CD4-positive, alpha-beta T cell treated with Interleukin-15 for 4 hours (primary cell): ENCODE results near the gene OPTC.
"Not testable (repeated sequence)": the region's sequence is repeated elsewhere in the genome, so short reads cannot be mapped to it uniquely, and the experiment has no call there.

ENCODE experiments used
- DNase-seq: peaks from one replicate; pipeline ENCODE4 v3.0.0-alpha.2; 2020; ENCODE audit warnings: low spot score

OPTC gene

GRCh38 chr1:203465146-203465798 is 28.7 kb upstream of the OPTC start:
- DNase-seq = no peak

DNA sequence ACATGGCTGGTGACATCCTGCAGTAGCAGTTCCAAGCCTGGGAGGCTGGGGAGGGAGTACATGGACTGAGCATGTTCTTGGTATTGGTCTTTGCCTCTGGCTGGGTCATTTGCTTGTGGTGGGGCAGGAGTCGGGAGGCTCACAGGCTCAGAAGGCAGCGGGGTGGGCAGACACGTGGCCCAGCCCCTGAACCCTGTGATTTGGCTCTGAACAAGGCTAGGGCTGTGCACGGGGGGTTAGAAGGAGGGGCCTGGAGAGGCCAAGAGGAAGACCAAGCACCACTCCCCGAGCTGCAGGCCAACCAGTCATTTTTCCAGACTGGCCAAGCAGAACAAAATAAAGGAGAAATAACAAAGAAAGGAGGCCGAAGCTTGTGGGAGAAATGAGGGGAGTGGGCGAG is 28.0 kb upstream of the OPTC start:
- no peak for DNase-seq

- not testable (repeated sequence) for DNase-seq
Measured at GRCh38 chr1:203466906-203467549, 26.9 kb upstream of the OPTC start.

GRCh38 chr1:203467550-203467921 is 26.4 kb upstream of the OPTC start:
- no peak for DNase-seq

DNA sequence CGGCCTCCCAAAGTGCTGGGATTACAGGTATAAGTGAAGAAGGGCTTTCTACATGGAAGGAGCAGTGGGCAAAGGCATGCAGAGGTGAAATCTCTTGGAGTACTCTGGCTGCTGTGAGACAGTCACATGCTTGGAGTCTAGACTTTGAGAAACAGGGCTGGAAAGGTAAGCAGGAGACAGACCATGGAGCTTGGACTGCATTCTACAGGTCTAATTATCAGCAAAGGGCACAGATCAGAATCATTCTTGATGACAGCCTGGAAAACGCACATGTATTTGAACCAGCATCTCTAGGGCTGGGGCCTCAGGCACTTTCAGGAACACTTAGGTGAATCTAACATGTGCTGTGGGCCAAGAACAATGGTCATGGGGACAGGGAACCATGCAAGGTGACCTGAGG is 25.6 kb upstream of the OPTC start:
- DNase-seq = no peak

DNA sequence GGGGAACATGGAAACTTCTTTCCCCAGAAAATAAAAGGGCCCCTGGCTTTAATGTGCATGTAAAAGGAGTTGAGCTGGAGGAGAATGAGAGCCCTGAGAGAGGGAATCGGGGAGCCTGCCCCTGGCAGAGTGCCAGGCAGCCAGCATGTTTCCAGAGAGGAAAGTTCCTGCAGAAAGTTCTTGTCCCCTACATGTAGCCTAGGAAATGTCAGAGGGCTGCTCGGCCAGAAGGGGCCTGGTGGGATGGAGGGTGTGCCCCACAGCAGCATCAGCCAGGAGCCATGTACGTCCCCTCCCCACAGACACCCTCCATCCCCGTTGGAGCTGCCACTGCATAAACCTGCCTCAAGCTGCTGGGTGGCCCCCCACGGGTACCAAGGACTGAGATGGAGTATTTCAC is 23.7 kb upstream of the OPTC start:
- DNase-seq = no peak

DNA sequence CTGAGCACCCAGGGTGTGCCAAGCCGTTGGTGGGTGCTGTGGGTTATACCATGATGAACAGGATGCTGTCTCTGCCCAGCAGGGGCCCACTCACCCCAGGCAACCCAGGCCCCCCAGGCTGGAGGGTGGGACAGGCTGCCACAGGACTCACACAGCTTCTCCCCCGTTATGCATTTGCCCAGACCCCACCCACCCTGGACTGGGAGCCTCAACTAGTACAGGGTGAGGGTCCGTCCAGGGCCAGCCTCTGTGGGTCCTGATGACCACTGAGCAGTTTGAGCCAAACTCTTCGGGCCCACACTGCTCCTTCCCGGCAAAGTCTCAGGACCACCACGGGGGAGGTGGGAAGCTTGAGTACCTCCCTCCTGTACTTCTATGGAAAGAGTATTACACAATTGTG is 22.1 kb upstream of the OPTC start:
- no peak for DNase-seq

DNA sequence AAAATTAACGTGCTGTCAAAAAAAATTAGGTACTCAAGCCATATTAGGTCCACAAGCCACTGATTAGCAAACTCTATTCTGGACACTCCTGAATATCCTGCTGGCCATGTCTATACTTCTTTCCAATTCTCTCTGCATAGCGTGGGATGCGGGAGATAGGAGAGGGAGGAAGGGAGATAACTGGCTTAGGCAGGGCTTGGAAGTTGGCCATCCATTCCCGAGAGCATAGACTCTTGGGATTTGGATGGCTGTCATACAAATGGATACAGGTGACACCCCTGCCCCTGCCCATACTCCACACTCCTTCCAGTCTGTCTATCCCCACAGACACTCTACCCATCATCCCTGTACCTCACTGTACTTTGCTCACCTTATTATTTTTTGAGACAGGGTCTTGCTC is 20.7 kb upstream of the OPTC start:
- DNase-seq = no peak

GRCh38 chr1:203473781-203474305 is 20.1 kb upstream of the OPTC start:
- DNase-seq = no peak

DNA sequence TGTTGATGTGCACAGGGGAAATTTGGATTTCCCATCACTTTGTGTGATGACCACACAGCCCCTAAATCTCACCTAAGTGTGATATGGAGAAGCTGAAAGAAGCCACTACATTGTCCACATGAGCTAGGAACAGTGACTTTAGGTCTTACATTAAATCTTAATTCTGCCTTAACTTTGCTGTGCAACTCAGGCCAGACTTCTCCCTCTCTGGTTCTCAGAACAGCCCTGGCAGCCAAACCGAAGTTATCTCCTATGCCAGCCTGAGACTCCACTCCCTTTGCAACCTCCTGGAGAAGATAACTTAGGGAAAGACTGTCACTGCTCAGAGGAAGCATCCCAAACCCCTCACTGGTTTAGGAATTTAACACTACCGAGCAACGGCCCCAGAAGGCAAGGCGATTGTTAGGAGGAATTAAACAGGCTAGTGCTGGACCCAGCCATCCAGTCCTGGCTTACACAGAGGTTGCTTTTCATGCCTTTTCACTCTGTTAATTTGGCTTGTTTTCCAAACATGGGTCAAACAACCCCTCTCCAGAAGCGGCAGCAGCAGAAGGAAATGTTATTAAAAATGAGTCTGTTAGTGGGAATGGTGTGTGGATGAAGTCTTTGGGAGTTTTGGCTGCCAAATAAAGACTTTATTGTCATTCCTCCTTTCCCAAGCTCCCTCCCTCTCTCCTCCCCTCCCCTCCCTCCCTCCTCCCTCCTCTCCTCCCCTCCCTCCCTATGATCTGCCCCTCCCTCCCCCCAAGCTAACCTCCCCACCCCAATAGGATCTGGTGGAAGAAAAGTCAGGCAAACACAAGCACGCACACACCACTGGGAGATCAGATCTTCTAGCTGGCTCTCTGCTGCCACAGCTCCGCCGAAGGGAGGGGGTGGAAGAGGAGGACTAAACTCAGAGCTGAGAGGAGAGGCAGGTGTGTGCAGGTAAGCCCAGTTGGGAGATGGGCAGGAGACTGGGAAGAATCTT is 18.7 kb upstream of the OPTC start, which contains the start of gene PRELP:
TSS of gene PRELP (plus strand) at position 795 of the 970 bp plus-strand sequence. CDS start 7,379 bp downstream, outside the sequence.
- DNase-seq = no peak

GRCh38 chr1:203476216-203476814 is 17.6 kb upstream of the OPTC start:
- no peak for DNase-seq

- no peak for DNase-seq
Measured at GRCh38 chr1:203477748-203478147, 16.2 kb upstream of the OPTC start.

DNA sequence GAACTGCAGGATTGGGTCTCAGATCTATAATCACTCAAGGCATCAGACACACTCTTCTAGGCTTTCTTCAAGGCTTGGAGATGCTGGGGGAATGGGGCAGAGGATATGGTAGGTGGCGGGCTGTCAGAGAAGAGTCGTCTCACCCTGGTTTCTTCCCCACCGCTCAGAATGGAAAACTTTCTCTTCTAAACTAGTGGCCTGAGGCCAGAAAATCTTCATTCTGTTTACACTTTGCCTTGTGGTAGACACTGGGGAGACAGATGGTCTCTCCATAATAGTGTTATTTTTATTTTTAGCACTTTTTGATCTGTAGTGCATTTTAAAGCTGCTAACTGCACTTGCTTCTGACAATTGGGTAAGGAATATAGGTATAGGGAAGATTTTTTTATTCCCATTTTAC is 15.7 kb upstream of the OPTC start:
- DNase-seq = no peak

DNA sequence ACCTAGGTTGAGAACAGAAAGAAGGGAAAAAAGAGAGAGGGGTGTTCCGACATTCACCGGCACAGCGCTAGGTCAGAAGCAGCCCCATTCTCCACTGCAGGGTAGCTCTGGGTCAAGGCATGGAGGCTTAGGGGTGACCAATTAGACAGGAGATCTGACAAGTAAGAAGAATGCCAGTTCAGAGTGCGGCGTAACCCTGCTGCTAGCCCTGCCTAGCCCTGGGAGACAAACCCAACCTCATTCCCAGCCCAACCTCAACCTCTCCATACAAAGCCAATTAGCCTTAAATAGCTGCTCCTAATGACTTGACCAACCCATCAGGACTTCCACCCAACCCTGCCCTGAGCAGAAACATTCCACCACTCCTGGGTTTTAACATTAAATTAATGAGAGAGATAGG is 15.0 kb upstream of the OPTC start:
- DNase-seq = no peak

- DNase-seq = no peak
Measured at GRCh38 chr1:203479646-203480045, 14.3 kb upstream of the OPTC start.

GRCh38 chr1:203480084-203480483 is 13.9 kb upstream of the OPTC start:
- no peak for DNase-seq

DNA sequence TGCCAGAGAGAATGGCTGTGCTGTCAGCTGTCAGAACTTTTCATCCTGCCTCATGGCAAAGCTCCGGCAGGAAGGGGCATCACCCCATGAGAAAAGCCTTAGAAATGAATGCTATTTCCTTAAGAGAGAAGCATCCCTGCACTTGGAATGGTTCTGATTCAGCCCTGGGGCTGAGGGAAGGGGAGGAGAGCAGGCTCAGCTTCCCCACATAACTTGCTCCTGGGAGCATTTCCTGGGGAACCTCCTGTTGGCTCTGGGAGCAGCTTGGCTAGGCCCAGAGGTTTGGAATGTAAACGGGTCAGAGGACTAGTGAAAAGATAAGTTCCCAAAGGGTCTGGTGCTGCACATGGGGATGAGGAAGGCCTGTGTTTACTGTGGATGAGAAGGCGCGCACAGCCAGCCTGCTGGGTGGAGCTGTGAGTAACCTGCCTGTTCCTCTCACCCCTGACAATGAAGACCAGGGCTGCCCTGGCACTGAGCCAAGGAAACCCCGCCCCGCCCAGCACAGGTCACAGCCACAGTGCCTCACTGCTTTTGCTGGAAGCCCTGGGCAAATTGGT is 13.3 kb upstream of the OPTC start:
- peak; percentile 64 for DNase-seq

DNA sequence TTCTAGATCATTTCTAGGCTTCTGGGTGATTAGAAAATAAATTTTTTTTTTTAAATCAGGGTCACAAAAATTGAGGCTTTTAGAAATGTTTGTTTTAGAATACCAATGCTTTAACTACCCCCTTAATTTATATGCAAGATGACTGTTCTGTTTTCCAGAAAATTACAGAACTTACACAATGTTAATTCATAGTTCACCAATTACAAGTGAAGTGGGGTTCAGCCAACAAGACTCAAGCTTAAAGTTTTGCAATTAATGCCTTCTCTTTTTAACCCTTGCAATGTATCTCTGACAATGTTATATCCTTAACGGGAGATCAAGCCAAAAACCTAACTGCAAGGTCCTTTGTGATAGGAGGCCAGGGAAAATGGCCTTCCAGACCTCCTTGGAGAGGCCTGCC is 12.8 kb upstream of the OPTC start:
- no peak for DNase-seq

- DNase-seq = no peak
Measured at GRCh38 chr1:203486618-203487370, 7.2 kb upstream of the OPTC start.

GRCh38 chr1:203488539-203488938 is 5.4 kb upstream of the OPTC start:
- DNase-seq = no peak

DNA sequence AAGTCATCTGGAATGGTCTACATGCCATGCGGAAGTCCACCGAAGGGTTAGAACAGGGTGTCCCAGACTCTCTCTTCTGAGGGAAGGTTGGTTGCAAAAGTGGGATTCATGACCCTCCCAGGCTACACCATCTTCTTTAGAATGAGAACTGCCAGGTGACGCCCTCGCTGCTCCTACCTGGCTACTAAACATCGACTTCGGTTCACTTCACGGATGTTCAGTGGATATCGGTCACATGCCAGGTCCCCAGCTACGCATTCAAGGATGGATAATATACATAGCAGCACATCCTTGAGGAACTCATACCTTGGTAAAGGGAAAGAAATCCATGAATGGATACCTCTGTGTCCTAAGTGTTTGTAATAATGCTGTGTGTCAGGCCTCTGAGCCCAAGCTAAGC is 3.3 kb upstream of the OPTC start:
- DNase-seq = no peak
